Skeletal muscle tissue (tissue), 4 donors: ENCODE results near the gene IGF2BP2. TPM values are rescaled to one million over a fixed set of nuclear protein-coding genes. Genes with fewer than 3 reads are reported as not detected.
"Not testable (repeated sequence)": the region's sequence is repeated elsewhere in the genome, so short reads cannot be mapped to it uniquely, and the experiment has no call there.

ENCODE experiments used
- H3K27ac ChIP-seq: one replicate; pipeline ENCODE4 v1.7.0; 2013; ENCODE audit warnings: mild to moderate bottlenecking, low read depth, low read length, inconsistent platforms
- H3K27me3 ChIP-seq, 3 donors: one replicate each; pipeline ENCODE4 v1.7.0; 2013; ENCODE audit warnings: low read length in 3 of 3; ENCODE audit not compliant: control insufficient read depth in 3 of 3, insufficient read depth in 3 of 3
- H3K36me3 ChIP-seq, 3 donors: one replicate each; pipeline ENCODE4 v1.7.0; 2013; ENCODE audit warnings: low read length in 3 of 3; ENCODE audit not compliant: control insufficient read depth in 3 of 3, insufficient read depth in 3 of 3
- H3K4me1 ChIP-seq, 3 donors: one replicate each; pipeline ENCODE4 v1.7.0; 2013; ENCODE audit warnings: low read length in 3 of 3, mild to moderate bottlenecking in 3 of 3; ENCODE audit not compliant: control insufficient read depth in 3 of 3, insufficient read depth in 3 of 3
- H3K4me3 ChIP-seq, 3 donors: one replicate each; pipeline ENCODE4 v1.7.0; 2013; ENCODE audit warnings: low read length in 3 of 3
- H3K9ac ChIP-seq, 3 donors: one replicate each; pipeline ENCODE4 v1.7.0; 2013; ENCODE audit warnings: low read length in 3 of 3, mild to moderate bottlenecking in 3 of 3, moderate library complexity in 2 of 3, low read depth in 1 of 3
- H3K9me3 ChIP-seq, 3 donors: one replicate each; pipeline ENCODE4 v1.7.0; 2013; ENCODE audit warnings: low read length in 3 of 3; ENCODE audit not compliant: control insufficient read depth in 3 of 3
- total RNA-seq: library from RNA; depleted of rRNA; stranded (reverse); fragments of >200 nt; gene quantifications from one replicate; pipeline ENCODE4 v1.2.3, GENCODE V29; 2014
- donor health status: Osteomylitis.

IGF2BP2 gene
- total RNA-seq, 1 donor from 2014 or later: 26.6 TPM

DNA sequence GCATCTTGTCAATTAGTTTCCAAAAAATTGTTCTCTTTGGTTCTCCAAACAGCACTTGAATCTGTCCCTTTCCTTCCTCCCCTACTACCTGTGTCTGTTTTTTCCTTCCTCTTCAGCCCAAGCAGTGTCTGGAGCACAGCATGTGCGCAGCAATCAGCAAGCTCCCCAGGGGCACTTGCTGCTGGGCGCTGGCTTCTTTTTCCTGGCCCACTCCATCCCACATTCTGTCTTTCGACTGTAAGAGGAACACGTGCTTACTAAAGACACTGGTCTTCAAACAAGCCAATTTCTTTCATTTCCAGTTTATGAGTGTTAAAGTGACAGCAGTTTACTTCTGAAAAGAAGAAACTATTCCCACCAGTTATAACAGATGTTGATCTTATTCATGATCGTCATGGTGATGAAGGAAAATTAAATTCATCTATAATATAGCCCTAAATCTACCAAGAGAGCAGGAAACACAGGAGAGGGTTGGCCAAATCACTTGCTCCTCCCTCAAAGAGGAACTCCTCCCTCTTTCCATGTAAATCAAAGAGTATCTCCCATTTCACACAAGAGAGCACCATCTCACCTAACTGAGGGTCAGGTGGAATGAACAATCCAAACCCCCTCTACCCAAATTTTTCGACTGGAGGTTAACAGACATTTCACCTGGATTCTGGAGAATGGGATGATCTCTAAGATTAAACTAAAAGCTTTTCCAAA is 115.4 kb downstream of the IGF2BP2 start:
- Histone ChIP-seq H3K9me3 (no peaks in the 10 kb centered on the region), H3K4me1 (no peaks in the 10 kb centered on the region), H3K27me3 (peaks cover 5 to 7% (median 7%) of the 10 kb centered on the region in 3 donors), H3K27ac (no peak overlapping the region), H3K9ac (no peak overlapping the region), H3K4me3 (no peak overlapping the region), H3K36me3 (no peaks in the 10 kb centered on the region)

DNA sequence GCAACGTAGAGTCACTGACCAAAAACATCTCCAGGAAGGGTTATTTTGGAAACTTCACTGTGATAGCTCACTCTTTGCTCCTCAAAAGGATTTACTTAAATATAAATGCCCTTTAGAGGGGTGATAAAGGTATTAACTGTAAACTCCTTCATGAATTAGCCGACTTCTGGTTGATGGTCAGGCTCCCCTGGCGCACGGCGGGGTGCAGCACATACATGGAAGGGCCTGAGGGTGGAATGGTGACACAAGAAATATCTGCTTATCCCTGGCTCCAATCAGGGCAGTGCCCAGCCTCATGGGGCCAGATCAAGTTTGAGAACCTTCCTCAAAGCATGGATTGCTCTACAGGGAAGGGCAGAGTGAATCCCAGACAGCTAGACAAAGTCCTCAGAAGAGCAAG is 116.5 kb downstream of the IGF2BP2 start:
- Histone ChIP-seq H3K36me3 (no peaks in the 10 kb centered on the region), H3K9ac (no peak overlapping the region), H3K9me3 (no peaks in the 10 kb centered on the region), H3K27ac (no peak overlapping the region), H3K4me3 (no peak overlapping the region), H3K4me1 (no peaks in the 10 kb centered on the region), H3K27me3 (peaks cover 5 to 8% (median 7%) of the 10 kb centered on the region in 3 donors)

DNA sequence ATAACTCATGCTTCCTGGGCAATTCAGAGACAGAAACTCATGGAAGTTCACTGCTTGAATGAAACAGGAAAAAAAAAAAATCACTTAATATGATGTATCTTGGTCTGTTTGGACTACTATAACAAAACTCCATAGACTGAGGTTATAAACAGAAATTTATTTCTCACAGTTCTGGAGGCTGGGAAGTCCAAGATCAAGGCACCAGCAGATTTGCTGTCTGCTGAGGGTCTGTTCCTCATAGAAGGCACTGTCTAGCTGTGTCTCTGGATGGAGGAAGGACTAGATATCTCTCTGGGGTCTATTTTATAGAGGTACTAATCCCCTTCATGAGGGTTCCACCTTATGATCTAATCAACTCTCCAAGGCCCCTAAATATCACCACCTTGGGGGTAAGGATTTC is 119.3 kb downstream of the IGF2BP2 start:
- peaks cover 0 to 2% (median 0%) of the 10 kb centered on the region in 3 donors for H3K4me1 ChIP-seq
- H3K27me3 ChIP-seq: peaks cover 3 to 5% (median 4%) of the 10 kb centered on the region in 3 donors
- H3K9ac ChIP-seq: no peak overlapping the region
- H3K27ac ChIP-seq: no peak overlapping the region
- no peak overlapping the region for H3K4me3 ChIP-seq
- no peaks in the 10 kb centered on the region for H3K9me3 ChIP-seq
- no peaks in the 10 kb centered on the region for H3K36me3 ChIP-seq

DNA sequence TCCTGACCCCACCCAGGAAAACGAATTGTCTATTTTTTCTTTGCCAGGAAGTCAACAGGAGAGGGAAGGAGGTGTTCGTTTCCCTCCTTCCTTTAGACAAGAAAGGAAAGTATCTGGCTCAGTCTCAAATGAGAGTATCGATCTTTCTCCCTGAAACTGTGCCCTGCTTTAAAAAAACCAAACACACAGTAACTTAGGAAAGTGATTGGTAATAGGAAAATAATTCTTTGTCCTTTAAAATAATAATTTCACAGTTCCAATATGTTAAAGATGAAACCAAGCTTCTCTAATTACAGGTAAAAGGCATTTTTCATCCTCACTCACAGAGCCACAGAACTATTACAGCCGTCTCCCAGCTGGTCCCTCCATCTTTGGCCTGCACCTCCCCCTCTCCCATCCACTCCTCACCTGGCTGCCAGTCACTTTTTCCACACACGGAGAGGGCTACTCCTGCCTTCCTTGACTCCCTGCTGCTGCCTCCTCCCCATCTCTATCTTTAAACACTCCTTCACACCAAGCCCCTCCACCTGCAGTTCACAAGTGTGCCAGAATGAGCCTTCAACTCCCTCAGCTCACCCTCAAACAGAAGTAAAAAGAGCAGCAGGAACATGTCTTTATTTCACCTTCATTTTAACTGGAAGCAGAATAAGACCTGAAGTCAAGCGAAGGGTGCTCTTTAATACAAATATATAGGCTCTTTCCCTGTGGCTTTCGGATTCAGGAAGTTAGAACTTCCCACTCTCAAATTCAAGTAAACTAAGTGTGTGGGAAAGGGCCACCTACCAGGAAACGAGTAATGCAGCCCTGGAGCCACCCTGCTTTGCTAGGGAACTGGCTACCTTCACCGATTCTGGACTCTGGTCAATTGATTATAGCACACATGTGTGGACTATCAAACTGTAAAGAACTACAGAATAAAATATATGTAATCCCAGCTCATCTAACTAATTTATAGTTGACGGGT is 122.3 kb downstream of the IGF2BP2 start:
- Histone ChIP-seq H3K36me3 (no peaks in the 10 kb centered on the region), H3K9me3 (no peaks in the 10 kb centered on the region), H3K4me3 (no peak overlapping the region), H3K4me1 (peaks cover 0 to 2% (median 0%) of the 10 kb centered on the region in 3 donors), H3K9ac (no peak overlapping the region), H3K27me3 (peaks cover 3 to 5% (median 4%) of the 10 kb centered on the region in 3 donors), H3K27ac (no peak overlapping the region)

DNA sequence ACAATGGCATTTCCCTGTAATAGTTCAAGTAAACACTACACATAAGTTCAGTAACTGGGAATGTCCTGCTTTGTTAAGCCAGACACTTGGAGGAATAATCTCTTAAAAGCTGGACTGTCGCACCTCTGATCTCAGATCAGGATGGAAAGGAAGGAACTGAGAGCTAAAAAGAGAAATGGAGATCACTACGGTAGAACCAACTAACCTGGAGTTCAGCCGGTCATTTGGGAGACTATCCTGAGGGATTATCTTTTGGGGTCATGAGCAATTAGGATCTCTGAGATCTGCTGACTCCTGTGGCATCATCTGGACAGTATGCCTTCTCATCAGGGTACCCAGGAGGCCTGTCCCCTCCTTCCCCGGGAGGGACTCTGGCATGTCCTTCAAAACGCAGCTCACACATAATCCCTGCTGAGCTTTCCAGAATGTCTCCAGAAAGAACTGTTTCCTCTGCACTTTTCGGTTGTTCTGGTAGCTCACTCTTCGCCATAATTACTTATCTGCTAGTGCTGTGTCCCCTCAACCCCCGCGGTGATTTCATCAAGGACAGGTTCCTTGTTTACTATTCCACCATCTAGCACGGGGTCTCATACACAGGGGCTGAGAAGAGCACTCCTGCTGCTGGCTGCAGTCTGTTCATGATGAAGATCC is 123.1 kb downstream of the IGF2BP2 start:
- Histone ChIP-seq H3K9ac (no peak overlapping the region), H3K36me3 (no peaks in the 10 kb centered on the region), H3K27me3 (peaks cover 3 to 5% (median 4%) of the 10 kb centered on the region in 3 donors), H3K9me3 (no peaks in the 10 kb centered on the region), H3K4me3 (no peak overlapping the region), H3K27ac (no peak overlapping the region), H3K4me1 (peaks cover 0 to 2% (median 0%) of the 10 kb centered on the region in 3 donors)

DNA sequence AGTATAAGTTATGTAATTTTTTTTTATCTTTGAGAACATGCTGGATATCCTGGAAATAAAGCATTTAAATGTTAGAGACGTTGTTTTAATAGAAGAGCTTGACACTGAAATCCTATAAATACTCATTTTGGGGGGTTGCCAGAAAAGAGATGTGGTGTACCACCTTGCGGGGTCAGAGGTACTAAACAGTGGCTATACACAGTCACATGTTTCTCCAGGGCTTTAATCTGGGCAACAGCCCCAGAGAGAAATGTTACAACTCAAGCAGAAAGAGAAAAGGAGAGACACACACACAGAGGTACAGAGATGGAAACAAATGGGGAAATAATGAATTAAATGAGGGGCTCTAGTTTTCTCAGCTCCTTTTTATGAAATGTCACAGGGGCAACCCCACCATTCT is 124.9 kb downstream of the IGF2BP2 start:
- no peak overlapping the region for H3K4me3 ChIP-seq
- peaks cover 0 to 2% (median 0%) of the 10 kb centered on the region in 3 donors for H3K4me1 ChIP-seq
- H3K27me3 ChIP-seq: peaks cover 3 to 5% (median 4%) of the 10 kb centered on the region in 3 donors
- no peaks in the 10 kb centered on the region for H3K9me3 ChIP-seq
- no peak overlapping the region for H3K9ac ChIP-seq
- no peak overlapping the region for H3K27ac ChIP-seq
- H3K36me3 ChIP-seq: no peaks in the 10 kb centered on the region

DNA sequence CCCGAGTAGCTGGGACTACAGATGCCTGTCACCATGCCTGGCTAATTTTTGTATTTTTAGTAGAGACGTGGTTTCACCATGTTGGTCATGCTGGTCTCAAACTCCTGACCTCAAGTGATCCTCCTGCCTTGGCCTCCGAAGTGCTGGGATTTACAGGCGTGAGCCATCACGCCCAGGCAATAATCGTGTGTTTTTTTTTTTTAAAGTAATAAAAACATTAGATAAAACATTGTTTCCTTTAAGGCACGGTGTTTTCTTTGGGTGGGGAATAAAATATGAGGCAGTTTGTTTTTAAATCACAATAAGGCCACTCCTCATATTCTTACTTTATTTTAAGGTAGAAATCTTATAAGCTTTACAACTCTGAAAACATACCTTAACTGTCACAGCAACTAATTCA is 127.6 kb downstream of the IGF2BP2 start:
- H3K9me3 ChIP-seq, H3K9ac ChIP-seq, H3K4me1 ChIP-seq, H3K4me3 ChIP-seq, H3K27me3 ChIP-seq, H3K36me3 ChIP-seq, H3K27ac ChIP-seq: not testable (repeated sequence)

DNA sequence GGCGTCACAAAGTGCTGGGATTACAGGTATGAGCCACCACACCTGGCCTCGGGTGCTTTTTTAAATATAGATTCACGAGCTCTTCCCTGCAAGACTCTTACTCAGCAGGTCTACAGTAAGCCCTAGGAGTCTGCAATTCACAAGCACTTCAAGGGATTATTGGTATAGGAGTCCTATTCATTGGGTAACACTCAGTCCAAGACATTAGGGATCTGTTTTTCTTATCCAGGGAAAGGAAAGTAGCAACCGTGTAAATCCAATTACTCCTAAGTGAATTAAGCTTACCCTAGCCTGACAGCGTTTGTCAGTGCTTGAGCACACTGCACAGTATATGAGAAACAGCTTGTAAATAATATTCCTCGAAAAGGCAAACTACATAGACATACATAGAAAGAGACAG is 128.8 kb downstream of the IGF2BP2 start:
- Histone ChIP-seq H3K4me3 (no peak overlapping the region), H3K27me3 (no peaks in the 10 kb centered on the region), H3K9ac (no peak overlapping the region), H3K4me1 (no peaks in the 10 kb centered on the region), H3K9me3 (no peaks in the 10 kb centered on the region), H3K27ac (no peak overlapping the region), H3K36me3 (no peaks in the 10 kb centered on the region)

DNA sequence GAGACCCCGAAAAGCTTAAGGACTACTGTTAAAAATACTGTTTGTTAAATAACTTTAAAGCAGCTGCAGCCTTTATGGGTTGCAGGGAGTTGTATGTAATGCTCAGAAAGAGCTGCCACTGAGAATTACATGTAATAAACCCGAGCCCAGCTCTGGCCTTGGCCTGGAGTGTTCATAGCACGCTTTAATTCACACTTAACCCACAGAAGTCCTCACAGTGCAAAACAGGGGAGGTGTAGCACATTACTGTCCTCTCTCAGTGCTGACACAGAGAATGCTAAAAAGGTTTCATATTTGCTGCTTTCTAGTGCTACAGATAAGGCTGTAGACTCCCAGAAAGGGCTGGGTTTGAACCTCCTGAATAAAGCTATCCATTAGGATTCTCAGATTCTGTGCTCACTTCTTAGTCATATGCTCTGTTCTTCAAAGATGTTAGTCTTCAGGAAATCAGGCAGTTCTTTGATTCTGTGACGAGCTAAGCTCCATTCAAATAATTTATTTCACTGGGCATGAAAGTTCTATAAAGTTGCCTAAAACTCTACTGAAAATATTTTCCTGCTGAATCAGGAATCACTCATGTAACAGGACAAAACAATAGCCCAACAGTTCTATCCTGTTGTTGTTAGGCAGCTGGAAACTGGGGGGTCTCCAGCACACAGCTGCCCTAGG is 130.7 kb downstream of the IGF2BP2 start:
- no peak overlapping the region for H3K27ac ChIP-seq
- H3K9me3 ChIP-seq: no peaks in the 10 kb centered on the region
- H3K4me1 ChIP-seq: no peaks in the 10 kb centered on the region
- H3K36me3 ChIP-seq: no peaks in the 10 kb centered on the region
- no peaks in the 10 kb centered on the region for H3K27me3 ChIP-seq
- no peak overlapping the region for H3K4me3 ChIP-seq
- H3K9ac ChIP-seq: no peak overlapping the region
